PC-3 (cell line): ENCODE measurements around the gene EPS8. TPM values are rescaled to one million over a fixed set of nuclear protein-coding genes. Genes with fewer than 3 reads are reported as not detected.

Experiments
- ATAC-seq: fragments of 200-7000 bp; cut with Tn5 transposase; 2 replicates; pipeline ENCODE4 v1.9.1; 2020; ENCODE audit warnings: mild to moderate bottlenecking, moderate library complexity
- BruUV-seq: library from RNA; stranded (reverse); fragments of 400-500 nt; replicated peaks from 2 replicates; lab custom pipeline; 2021; lab: Mats Ljungman, UMichigan
- CTCF ChIA-PET: fragments of 300-600 bp; sonication (Branson Sonifier 250); formaldehyde crosslinking; loops from one replicate; lab custom pipeline; 2022; ENCODE audit warnings: antibody characterized with exemption; lab: Charles Lee
- POLR2A ChIA-PET: fragments of 300-600 bp; sonication (Branson Sonifier 250); formaldehyde crosslinking; loops from one replicate; lab custom pipeline; 2022; ENCODE audit warnings: antibody characterized with exemption; ENCODE audit not compliant: unreplicated experiment; lab: Charles Lee
- DNase-seq: peaks from one replicate; pipeline ENCODE4 v3.0.0-alpha.2; 2015
- H2AFZ ChIP-seq: fragments of 300-600 bp; sonication (generic); 2 replicates; pipeline ENCODE4 v1.6.0; 2016; ENCODE audit warnings: antibody characterized with exemption, low read length
- H3F3A ChIP-seq: fragments of 300-600 bp; sonication (generic); one replicate; pipeline ENCODE4 v1.6.0; 2017; ENCODE audit warnings: antibody characterized with exemption, low read length, control low read depth, mild to moderate bottlenecking; ENCODE audit not compliant: unreplicated experiment
- H3K27ac ChIP-seq: fragments of 300-600 bp; sonication (generic); 2 replicates; pipeline ENCODE4 v1.5.1; 2016; ENCODE audit warnings: mild to moderate bottlenecking, low read length
- H3K27me3 ChIP-seq: fragments of 300-600 bp; sonication (generic); 2 replicates; pipeline ENCODE4 v1.6.1; 2016; ENCODE audit warnings: low read length, mixed read lengths
- H3K36me3 ChIP-seq: fragments of 300-600 bp; sonication (generic); 2 replicates; pipeline ENCODE4 v1.6.1; 2016; ENCODE audit warnings: low read depth, mixed run types, low read length, mixed read lengths
- H3K4me1 ChIP-seq: fragments of 300-600 bp; sonication (generic); 2 replicates; pipeline ENCODE4 v1.5.1; 2016; ENCODE audit warnings: low read length; ENCODE audit not compliant: insufficient read depth
- H3K4me2 ChIP-seq: fragments of 300-600 bp; sonication (generic); 2 replicates; pipeline ENCODE4 v1.6.0; 2016; ENCODE audit warnings: low read length
- H3K4me3 ChIP-seq: fragments of 300-600 bp; sonication (generic); 2 replicates; pipeline ENCODE4 v1.5.1; 2016; ENCODE audit warnings: mild to moderate bottlenecking, low read length, mixed read lengths
- H3K79me2 ChIP-seq: fragments of 300-600 bp; sonication (generic); 2 replicates; pipeline ENCODE4 v1.6.1; 2017; ENCODE audit warnings: low read length, mixed read lengths
- H3K9ac ChIP-seq: fragments of 300-600 bp; sonication (generic); 2 replicates; pipeline ENCODE4 v1.6.0; 2016; ENCODE audit warnings: mild to moderate bottlenecking, low read length
- H3K9me2 ChIP-seq: fragments of 300-600 bp; sonication (generic); replicated peaks from 2 replicates; pipeline ENCODE4 v1.6.1; 2016; ENCODE audit warnings: mixed run types, low read length, mixed read lengths
- H3K9me3 ChIP-seq: fragments of 300-600 bp; sonication (generic); 2 replicates; pipeline ENCODE4 v1.6.1; 2016; ENCODE audit warnings: low read length, mixed read lengths
- H4K20me1 ChIP-seq: fragments of 300-600 bp; sonication (generic); 2 replicates; pipeline ENCODE4 v1.6.1; 2016; ENCODE audit warnings: low read length, mixed read lengths
- CTCF ChIP-seq: fragments of 300-600 bp; sonication (generic); conservative IDR thresholded peaks from 2 replicates; pipeline ENCODE4 v1.5.1; 2017; ENCODE audit warnings: antibody characterized with exemption, low read depth, mild to moderate bottlenecking, low read length
- EZH2 ChIP-seq: fragments of 300-600 bp; sonication (generic); IDR thresholded peaks from one replicate; pipeline ENCODE4 v1.6.1; 2017; ENCODE audit warnings: antibody characterized with exemption, mild to moderate bottlenecking, low read length; ENCODE audit not compliant: unreplicated experiment
- EZH2phosphoT487 ChIP-seq: fragments of 300-600 bp; sonication (generic); IDR thresholded peaks from 2 replicates; pipeline ENCODE4 v1.6.1; 2018; ENCODE audit warnings: mild to moderate bottlenecking, antibody characterized with exemption, low read length, borderline replicate concordance
- intact Hi-C: fragments of 100-400 bp; cut with micrococcal nuclease; formaldehyde crosslinking; loops from 2 replicates; pipeline ENCODE4 v1.9.0; 2023
- total RNA-seq: library from RNA; depleted of rRNA; stranded (reverse); fragments of >200 nt; gene quantifications from 2 replicates; pipeline ENCODE4 v1.2.3, GENCODE V29; 2014

Gene EPS8
- total RNA-seq, 1 experiment from 2014 or later = 47.4 TPM

- CTCF ChIA-PET = no interaction called here
- H3K27ac ChIP-seq = no peak overlapping the region
- H3K9me2 ChIP-seq = no peaks in the 10 kb centered on the region
- no TSS peak for BruUV-seq
- POLR2A ChIA-PET = no interaction called here
- TF ChIP-seq CTCF = no peak
- TF ChIP-seq EZH2 = no peak
- TF ChIP-seq EZH2phosphoT487 = no peak
- DNase-seq (no peak), ATAC-seq (no peak)
- intact Hi-C loops = no loop called here
- no peak overlapping the region for H3K4me3 ChIP-seq
- H3K9ac ChIP-seq = no peak overlapping the region
- H4K20me1 ChIP-seq = no peaks in the 10 kb centered on the region
- H3K4me2 ChIP-seq = no peak overlapping the region
- H3K27me3 ChIP-seq = no peaks in the 10 kb centered on the region
- H2AFZ ChIP-seq = no peak overlapping the region
- H3K79me2 ChIP-seq = no peaks in the 10 kb centered on the region
- no peaks in the 10 kb centered on the region for H3F3A ChIP-seq
- no peaks in the 10 kb centered on the region for H3K36me3 ChIP-seq
- H3K9me3 ChIP-seq = no peaks in the 10 kb centered on the region
- H3K4me1 ChIP-seq = peaks cover 4% of the 10 kb centered on the region
These were observed 112.0 kb downstream of the EPS8 start for GRCh38 chr12:15677228-15677627.

GRCh38 chr12:15672671-15673270 is 116.4 kb downstream of the EPS8 start:
- H3K27me3 ChIP-seq = no peaks in the 10 kb centered on the region
- DNase-seq (no peak), ATAC-seq (no peak)
- no peak overlapping the region for H2AFZ ChIP-seq
- no peaks in the 10 kb centered on the region for H3K9me3 ChIP-seq
- intact Hi-C loops = no loop called here
- POLR2A ChIA-PET = no interaction called here
- H3K4me1 ChIP-seq = no peaks in the 10 kb centered on the region
- BruUV-seq = no TSS peak
- no peak overlapping the region for H3K9ac ChIP-seq
- H3F3A ChIP-seq = no peaks in the 10 kb centered on the region
- no peaks in the 10 kb centered on the region for H4K20me1 ChIP-seq
- no peaks in the 10 kb centered on the region for H3K9me2 ChIP-seq
- CTCF ChIA-PET = no interaction called here
- H3K4me3 ChIP-seq = no peak overlapping the region
- TF ChIP-seq CTCF = no peak
- TF ChIP-seq EZH2 = no peak
- TF ChIP-seq EZH2phosphoT487 = no peak
- H3K36me3 ChIP-seq = no peaks in the 10 kb centered on the region
- H3K27ac ChIP-seq = no peak overlapping the region
- H3K79me2 ChIP-seq = no peaks in the 10 kb centered on the region
- no peak overlapping the region for H3K4me2 ChIP-seq

- TF ChIP-seq EZH2phosphoT487 (no peak), CTCF (no peak), EZH2 (no peak)
- Histone ChIP-seq H3K79me2 (no peaks in the 10 kb centered on the region), H3K36me3 (no peaks in the 10 kb centered on the region), H3K9ac (no peak overlapping the region), H3K4me3 (no peak overlapping the region), H3K9me3 (no peaks in the 10 kb centered on the region), H2AFZ (no peak overlapping the region), H3F3A (no peaks in the 10 kb centered on the region), H3K9me2 (no peaks in the 10 kb centered on the region), H3K4me2 (no peak overlapping the region), H3K27ac (no peak overlapping the region), H4K20me1 (no peaks in the 10 kb centered on the region), H3K4me1 (no peaks in the 10 kb centered on the region), H3K27me3 (no peaks in the 10 kb centered on the region)
- intact Hi-C loops = no loop called here
- no TSS peak for BruUV-seq
- CTCF ChIA-PET = no interaction called here
- no peak for DNase-seq
- POLR2A ChIA-PET = no interaction called here
- ATAC-seq = no peak
These were observed 118.4 kb downstream of the EPS8 start for GRCh38 chr12:15670756-15671155.
